CD4-positive, alpha-beta memory T cell (primary cell): ENCODE data around the gene NKD1. TPM values are rescaled to one million over a fixed set of nuclear protein-coding genes. Genes with fewer than 3 reads are reported as not detected.

ENCODE experiments used
- CTCF ChIA-PET: fragments of 350-600 bp; sonication (Branson Sonifier 250); formaldehyde crosslinking; loops from one replicate; lab custom pipeline; 2021; ENCODE audit warnings: inconsistent platforms; ENCODE audit not compliant: partially characterized antibody; lab: Charles Lee
- POLR2A ChIA-PET: fragments of 350-600 bp; sonication (Branson Sonifier 250); formaldehyde crosslinking; loops from one replicate; lab custom pipeline; 2021; ENCODE audit not compliant: partially characterized antibody; lab: Charles Lee
- DNase-seq, 5 donors: peaks; one replicate each; pipeline versions ENCODE4 v3.0.0 to v3.0.0-alpha.2; 2020 to 2022; ENCODE audit warnings: mixed read lengths in 1 of 5
- H3K27ac ChIP-seq: one replicate; pipeline ENCODE4 v1.7.0; 2013; ENCODE audit warnings: low read depth, low read length
- H3K27me3 ChIP-seq: 2 replicates; pipeline ENCODE4 v1.7.0; 2013; ENCODE audit warnings: mild to moderate bottlenecking, low read length, moderate library complexity; ENCODE audit not compliant: insufficient read depth
- H3K36me3 ChIP-seq: 2 replicates; pipeline ENCODE4 v1.7.0; 2013; ENCODE audit warnings: mild to moderate bottlenecking, low read length, moderate library complexity; ENCODE audit not compliant: insufficient read depth
- H3K4me1 ChIP-seq: 2 replicates; pipeline ENCODE4 v1.7.0; 2013; ENCODE audit warnings: mild to moderate bottlenecking, low read length, moderate library complexity; ENCODE audit not compliant: insufficient read depth
- H3K4me3 ChIP-seq, 2 donors: one replicate each; pipeline ENCODE4 v1.7.0; 2013; ENCODE audit warnings: low read length in 2 of 2, mild to moderate bottlenecking in 1 of 2
- H3K9me3 ChIP-seq, 2 donors: one replicate each; pipeline ENCODE4 v1.7.0; 2013; ENCODE audit warnings: low read length in 2 of 2, control low read depth in 1 of 2; ENCODE audit not compliant: control insufficient read depth in 1 of 2
- H3K27ac Mint-ChIP-seq, 7 donors: one replicate each; pipeline ENCODE4 v1.8.0; 2020 to 2021; ENCODE audit warnings: mixed read lengths in 7 of 7, mild to moderate bottlenecking in 6 of 7, inconsistent platforms in 3 of 7, moderate library complexity in 3 of 7
- H3K27me3 Mint-ChIP-seq, 2 donors: one replicate each; pipeline ENCODE4 v1.8.0; 2020 to 2021; ENCODE audit warnings: mixed read lengths in 2 of 2
- H3K36me3 Mint-ChIP-seq, 2 donors: one replicate each; pipeline ENCODE4 v1.8.0; 2020 to 2021; ENCODE audit warnings: mixed read lengths in 2 of 2, inconsistent platforms in 1 of 2, mild to moderate bottlenecking in 1 of 2
- H3K4me1 Mint-ChIP-seq, 4 donors: one replicate each; pipeline ENCODE4 v1.8.0; 2020 to 2021; ENCODE audit warnings: mixed read lengths in 4 of 4, mild to moderate bottlenecking in 1 of 4
- H3K4me3 Mint-ChIP-seq, 8 donors: one replicate each; pipeline ENCODE4 v1.8.0; 2020 to 2021; ENCODE audit warnings: mixed read lengths in 8 of 8, mild to moderate bottlenecking in 7 of 8, moderate library complexity in 6 of 8, inconsistent platforms in 3 of 8
- H3K9me3 Mint-ChIP-seq, 8 donors: one replicate each; pipeline ENCODE4 v1.8.0; 2020 to 2021; ENCODE audit warnings: mixed read lengths in 8 of 8, mild to moderate bottlenecking in 5 of 8, inconsistent platforms in 3 of 8, moderate library complexity in 1 of 8
- intact Hi-C: fragments of 100-400 bp; cut with micrococcal nuclease; formaldehyde crosslinking; loops from one replicate; pipeline ENCODE4 v1.15.1; 2023
- polyA plus RNA-seq, 2 donors: library from polyadenylated mRNA; unstranded; fragments of 300-500 nt; fragmentation: Illumina TruSeq; gene quantifications; one replicate each; pipeline ENCODE4 v1.2.3, GENCODE V29; 2021
- total RNA-seq, 2 experiments: library from RNA; stranded (reverse); gene quantifications; one replicate each; pipeline ENCODE4 v1.2.3, GENCODE V29; 2021

Gene NKD1
- total and polyA plus RNA-seq, 4 experiments from 2014 or later, result 0.48 to 4.6 (median 3.8) TPM; not detected in 1

- Histone ChIP-seq H3K4me1 (no peaks in the 10 kb centered on the region), H3K27ac (no peak overlapping the region), H3K9me3 (no peaks in the 10 kb centered on the region), H3K27me3 (no peaks in the 10 kb centered on the region), H3K36me3 (no peaks in the 10 kb centered on the region), H3K4me3 (no peak overlapping the region)
- intact Hi-C loops, result no loop called here
- Mint-ChIP-seq H3K27me3 (peaks cover 2 to 9% of the 10 kb centered on the region in 2 donors), H3K36me3 (peaks cover 0 to 7% of the 10 kb centered on the region in 2 donors), H3K4me3 (no peak overlapping the region), H3K4me1 (no peaks in the 10 kb centered on the region), H3K27ac (no peak overlapping the region), H3K9me3 (peaks cover 0 to 24% (median 16%) of the 10 kb centered on the region in 8 donors)
- POLR2A ChIA-PET, result no interaction called here
- no peak for DNase-seq
- CTCF ChIA-PET, result no interaction called here
These were observed 28.6 kb upstream of the NKD1 start for GRCh38 chr16:50519602-50520001.

DNA sequence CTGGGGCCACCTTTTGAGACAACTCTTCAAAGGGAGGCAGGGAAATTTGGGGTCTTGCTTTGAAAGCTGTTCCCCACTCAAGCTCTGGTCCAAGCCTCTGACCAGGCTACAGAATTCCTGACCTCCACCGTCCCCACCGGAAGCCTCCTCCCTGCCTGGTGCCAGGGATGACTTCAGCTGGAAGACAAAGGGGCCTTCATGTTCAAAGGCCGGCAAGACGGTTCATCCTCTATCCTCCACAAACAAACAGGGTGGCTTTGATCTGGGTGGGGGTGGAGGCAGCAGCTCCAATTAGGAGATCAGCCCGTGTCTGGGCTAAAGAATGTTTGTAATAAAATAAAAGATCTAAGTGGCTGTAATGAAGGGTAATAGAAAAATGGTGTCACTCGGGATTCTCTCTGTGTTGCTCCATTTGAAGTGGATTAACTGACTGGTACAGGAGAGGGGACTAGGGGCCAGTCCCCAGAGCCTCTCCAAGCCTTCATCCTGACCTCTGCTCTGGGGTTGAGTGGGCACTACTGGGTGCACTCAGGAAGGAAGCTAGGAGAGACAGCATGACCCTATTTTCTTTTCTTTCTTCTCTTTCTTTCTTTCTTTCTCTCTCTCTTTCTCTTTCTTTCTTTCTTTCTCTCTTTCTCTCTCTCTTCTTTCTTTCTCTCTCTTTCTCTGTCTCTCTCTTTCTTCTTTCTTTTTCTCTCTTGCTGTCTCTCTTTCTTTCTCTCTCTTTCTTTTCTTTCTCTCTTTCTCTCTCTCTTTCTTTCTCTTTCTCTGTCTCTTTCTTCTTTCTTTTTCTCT is 27.5 kb upstream of the NKD1 start:
- H3K9me3 Mint-ChIP-seq, result peaks cover 0 to 24% (median 16%) of the 10 kb centered on the region in 8 donors
- no peak overlapping the region for H3K27ac ChIP-seq
- H3K4me3 ChIP-seq, result no peak overlapping the region
- H3K27me3 ChIP-seq, result no peaks in the 10 kb centered on the region
- H3K36me3 ChIP-seq, result no peaks in the 10 kb centered on the region
- ChIA-PET POLR2A (no interaction called here), CTCF (no interaction called here)
- no peak for DNase-seq
- no peaks in the 10 kb centered on the region for H3K9me3 ChIP-seq
- H3K27me3 Mint-ChIP-seq, result peaks cover 2 to 9% of the 10 kb centered on the region in 2 donors
- peaks cover 0 to 7% of the 10 kb centered on the region in 2 donors for H3K36me3 Mint-ChIP-seq
- intact Hi-C loops, result no loop called here
- no peaks in the 10 kb centered on the region for H3K4me1 Mint-ChIP-seq
- no peak overlapping the region for H3K4me3 Mint-ChIP-seq
- no peaks in the 10 kb centered on the region for H3K4me1 ChIP-seq
- no peak overlapping the region for H3K27ac Mint-ChIP-seq

- H3K36me3 Mint-ChIP-seq, result peaks cover 0 to 7% of the 10 kb centered on the region in 2 donors
- no peaks in the 10 kb centered on the region for H3K27me3 ChIP-seq
- peaks cover 0 to 18% (median 11%) of the 10 kb centered on the region in 8 donors for H3K9me3 Mint-ChIP-seq
- intact Hi-C loops, result no loop called here
- no peak overlapping the region for H3K27ac ChIP-seq
- ChIA-PET POLR2A (no interaction called here), CTCF (no interaction called here)
- DNase-seq, result no peak
- H3K9me3 ChIP-seq, result no peaks in the 10 kb centered on the region
- no peaks in the 10 kb centered on the region for H3K4me1 Mint-ChIP-seq
- peak overlapping the region in 1 of 7 donors; percentile 62 for H3K27ac Mint-ChIP-seq
- H3K4me1 ChIP-seq, result no peaks in the 10 kb centered on the region
- no peaks in the 10 kb centered on the region for H3K36me3 ChIP-seq
- no peak overlapping the region for H3K4me3 Mint-ChIP-seq
- peaks cover 2 to 10% of the 10 kb centered on the region in 2 donors for H3K27me3 Mint-ChIP-seq
- no peak overlapping the region for H3K4me3 ChIP-seq
These were observed 26.8 kb upstream of the NKD1 start for GRCh38 chr16:50521246-50521900.

GRCh38 chr16:50522324-50522723 is 25.9 kb upstream of the NKD1 start:
- POLR2A ChIA-PET, result no interaction called here
- CTCF ChIA-PET, result no interaction called here
- no peak for DNase-seq
- Histone ChIP-seq H3K4me1 (no peaks in the 10 kb centered on the region), H3K36me3 (no peaks in the 10 kb centered on the region), H3K27me3 (no peaks in the 10 kb centered on the region), H3K4me3 (no peak overlapping the region), H3K27ac (no peak overlapping the region), H3K9me3 (no peaks in the 10 kb centered on the region)
- H3K9me3 Mint-ChIP-seq, result peaks cover 0 to 9% (median 2%) of the 10 kb centered on the region in 8 donors
- H3K27ac Mint-ChIP-seq, result peak overlapping the region in 1 of 7 donors; percentile 37
- intact Hi-C loops, result no loop called here
- no peak overlapping the region for H3K4me3 Mint-ChIP-seq
- no peaks in the 10 kb centered on the region for H3K36me3 Mint-ChIP-seq
- H3K27me3 Mint-ChIP-seq, result peaks cover 2 to 12% of the 10 kb centered on the region in 2 donors
- no peaks in the 10 kb centered on the region for H3K4me1 Mint-ChIP-seq

DNA sequence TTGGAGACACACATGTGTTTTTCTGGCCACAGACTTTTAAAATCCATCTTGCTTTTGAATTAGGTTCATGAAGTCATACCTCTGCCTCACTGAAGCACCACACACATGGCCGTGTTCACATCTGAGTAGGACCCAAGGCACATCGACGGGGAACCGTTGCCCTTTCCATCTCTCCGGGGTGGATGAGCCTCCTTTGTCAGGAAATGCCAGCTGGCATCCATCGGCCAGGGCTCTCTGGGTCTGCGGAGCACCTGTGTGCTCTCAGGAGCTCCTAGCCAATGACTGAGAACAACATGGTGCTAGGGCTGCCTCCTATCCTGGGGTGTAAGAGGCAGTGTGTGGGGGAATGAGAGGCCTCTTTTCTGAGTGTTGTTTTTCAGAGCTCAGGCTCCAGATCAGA is 24.5 kb upstream of the NKD1 start:
- ChIA-PET POLR2A (no interaction called here), CTCF (no interaction called here)
- Histone ChIP-seq H3K27ac (no peak overlapping the region), H3K9me3 (no peaks in the 10 kb centered on the region), H3K4me3 (no peak overlapping the region), H3K4me1 (no peaks in the 10 kb centered on the region), H3K36me3 (no peaks in the 10 kb centered on the region), H3K27me3 (no peaks in the 10 kb centered on the region)
- intact Hi-C loops, result no loop called here
- H3K27ac Mint-ChIP-seq, result no peak overlapping the region
- H3K4me1 Mint-ChIP-seq, result no peaks in the 10 kb centered on the region
- H3K4me3 Mint-ChIP-seq, result no peak overlapping the region
- no peaks in the 10 kb centered on the region for H3K36me3 Mint-ChIP-seq
- DNase-seq, result no peak
- H3K27me3 Mint-ChIP-seq, result peaks cover 4 to 15% of the 10 kb centered on the region in 2 donors
- peaks cover 0 to 9% (median 4%) of the 10 kb centered on the region in 8 donors for H3K9me3 Mint-ChIP-seq

GRCh38 chr16:50525262-50525661 is 22.9 kb upstream of the NKD1 start:
- H3K36me3 ChIP-seq, result no peaks in the 10 kb centered on the region
- H3K4me1 ChIP-seq, result no peaks in the 10 kb centered on the region
- peaks cover 4 to 15% of the 10 kb centered on the region in 2 donors for H3K27me3 Mint-ChIP-seq
- H3K9me3 Mint-ChIP-seq, result peaks cover 3 to 23% (median 18%) of the 10 kb centered on the region in 8 donors
- CTCF ChIA-PET, result interaction anchor here (2.7 kb wide), 1 partner anchor 15 kb away, joined by 7 read pairs; no protein-coding TSS in a partner anchor
- POLR2A ChIA-PET, result no interaction called here
- H3K27ac Mint-ChIP-seq, result peak overlapping the region in 1 of 7 donors; percentile 6
- peaks cover 0 to 1% of the 10 kb centered on the region in 2 donors for H3K9me3 ChIP-seq
- no peaks in the 10 kb centered on the region for H3K4me1 Mint-ChIP-seq
- H3K36me3 Mint-ChIP-seq, result peaks cover 3% of the 10 kb centered on the region in 2 donors
- H3K4me3 Mint-ChIP-seq, result no peak overlapping the region
- no peak for DNase-seq
- intact Hi-C loops, result no loop called here
- H3K27me3 ChIP-seq, result no peaks in the 10 kb centered on the region
- H3K4me3 ChIP-seq, result no peak overlapping the region
- no peak overlapping the region for H3K27ac ChIP-seq

DNA sequence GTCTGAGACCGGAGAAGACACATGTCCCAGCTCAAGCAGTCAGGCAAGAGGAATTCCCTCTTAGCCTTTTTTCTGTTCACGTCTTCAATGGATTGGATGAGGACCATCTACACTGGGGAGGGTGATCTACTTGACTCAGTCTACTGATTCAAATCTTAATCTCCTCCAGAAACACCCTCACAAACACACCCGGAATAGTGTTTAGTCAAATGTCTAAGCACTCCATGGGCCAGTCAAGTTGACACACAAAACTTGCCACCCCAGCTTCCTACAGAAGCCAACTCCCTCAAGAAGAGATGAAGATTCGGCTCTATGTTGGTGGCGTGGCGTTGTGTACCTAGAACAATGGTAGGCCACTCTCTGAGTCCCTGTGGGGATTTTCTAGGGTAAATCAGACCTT is 22.5 kb upstream of the NKD1 start:
- Mint-ChIP-seq H3K4me1 (no peaks in the 10 kb centered on the region), H3K27ac (no peak overlapping the region), H3K36me3 (peaks cover 3 to 5% of the 10 kb centered on the region in 2 donors), H3K4me3 (no peak overlapping the region), H3K9me3 (peaks cover 5 to 26% (median 19%) of the 10 kb centered on the region in 8 donors), H3K27me3 (peaks cover 4 to 15% of the 10 kb centered on the region in 2 donors)
- no peak overlapping the region for H3K27ac ChIP-seq
- H3K4me3 ChIP-seq, result no peak overlapping the region
- no peak for DNase-seq
- no peaks in the 10 kb centered on the region for H3K4me1 ChIP-seq
- peaks cover 0 to 3% of the 10 kb centered on the region in 2 donors for H3K9me3 ChIP-seq
- ChIA-PET POLR2A (no interaction called here), CTCF (interaction anchor here (2.7 kb wide), 1 partner anchor 15 kb away, joined by 7 read pairs; no protein-coding TSS in a partner anchor)
- H3K36me3 ChIP-seq, result no peaks in the 10 kb centered on the region
- H3K27me3 ChIP-seq, result no peaks in the 10 kb centered on the region
- intact Hi-C loops, result no loop called here
